Thyroid gland (tissue), 4 donors: Measurements from ENCODE around the gene DNAH9. TPM values are rescaled to one million over a fixed set of nuclear protein-coding genes. Genes with fewer than 3 reads are reported as not detected.

Experiments used
- DNase-seq, 2 donors: peaks; one replicate each; pipeline ENCODE4 v3.0.0-alpha.2; 2019
- H3K27ac ChIP-seq, 3 donors: fragments of 200-600 bp; sonication (generic); 1 replicate in 2 of 3; 2 replicates in 1 of 3; pipeline ENCODE4 v1.5.1; 2016 to 2019; ENCODE audit warnings: mild to moderate bottlenecking in 1 of 3, moderate library complexity in 1 of 3
- H3K27me3 ChIP-seq: fragments of 200-600 bp; sonication (generic); one replicate; pipeline ENCODE4 v1.5.1; 2019
- H3K36me3 ChIP-seq, 2 donors: fragments of 200-600 bp; sonication (generic); one replicate each; pipeline ENCODE4 v1.5.1; 2016 to 2019
- H3K4me1 ChIP-seq, 2 donors: fragments of 200-600 bp; sonication (generic); one replicate each; pipeline ENCODE4 v1.5.1; 2017 to 2019
- H3K4me3 ChIP-seq, 3 donors: fragments of 200-600 bp; sonication (generic); replicated peaks in 1 of 3; 1 replicate in 2 of 3; 2 replicates in 1 of 3; pipeline ENCODE4 v1.5.1; 2016; ENCODE audit warnings: mild to moderate bottlenecking in 1 of 3
- H3K9me3 ChIP-seq: fragments of 200-600 bp; sonication (generic); one replicate; pipeline ENCODE4 v1.5.1; 2017
- POLR2A ChIP-seq, 2 donors: fragments of 450-650 bp; IDR thresholded peaks; one replicate each; pipeline ENCODE4 v1.6.1; 2017; ENCODE audit warnings: antibody characterized with exemption in 2 of 2, mild to moderate bottlenecking in 2 of 2, moderate library complexity in 1 of 2
- WGBS, 2 donors: methylation state at CpG; one replicate each; pipeline ENCODE4 v1.1.5; 2017; 5-methylcytosine and 5-hydroxymethylcytosine counted together
- intact Hi-C: fragments of 100-400 bp; cut with DNase I; formaldehyde crosslinking; loops from one replicate; pipeline ENCODE4 v1.15.1; 2023
- total RNA-seq, 4 donors: library from RNA; depleted of rRNA; stranded (reverse); fragments of >200 nt; gene quantifications; one replicate each; pipeline ENCODE4 v1.2.3, GENCODE V29; 2016
- TF ChIP-seq, protein P1 (sequence below), 6 experiments: fragments of 200-600 bp in 3 of 6; fragments of 450-650 bp in 3 of 6; sonication (generic) in 3 of 6; IDR thresholded peaks; one replicate each; pipeline ENCODE4 v1.5.1; 2016 to 2019; ENCODE audit warnings: antibody characterized with exemption in 6 of 6, mild to moderate bottlenecking in 2 of 6, inconsistent platforms in 1 of 6, moderate library complexity in 1 of 6

The DNAH9 gene
- total RNA-seq, 4 donors from 2014 or later, result under 0.01 to 4.3 (median 2.3) TPM

GRCh38 chr17:11853321-11854151 lies 255.3 kb downstream of the DNAH9 start:
- Histone ChIP-seq H3K27ac (peak overlapping the region; percentile 27 to 77 (median 34)), H3K4me3 (no peak overlapping the region), H3K27me3 (no peaks in the 10 kb centered on the region), H3K4me1 (peaks cover 0 to 10% of the 10 kb centered on the region in 2 donors), H3K9me3 (no peaks in the 10 kb centered on the region), H3K36me3 (no peaks in the 10 kb centered on the region)
- 62 to 83% methylated on average over 10 to 11 of the region's 11 CpGs for WGBS, 2 donors
- TF ChIP-seq POLR2A (IDR thresholded peaks at IDR 0.05), result no peak
- TF ChIP-seq, protein P1, sequence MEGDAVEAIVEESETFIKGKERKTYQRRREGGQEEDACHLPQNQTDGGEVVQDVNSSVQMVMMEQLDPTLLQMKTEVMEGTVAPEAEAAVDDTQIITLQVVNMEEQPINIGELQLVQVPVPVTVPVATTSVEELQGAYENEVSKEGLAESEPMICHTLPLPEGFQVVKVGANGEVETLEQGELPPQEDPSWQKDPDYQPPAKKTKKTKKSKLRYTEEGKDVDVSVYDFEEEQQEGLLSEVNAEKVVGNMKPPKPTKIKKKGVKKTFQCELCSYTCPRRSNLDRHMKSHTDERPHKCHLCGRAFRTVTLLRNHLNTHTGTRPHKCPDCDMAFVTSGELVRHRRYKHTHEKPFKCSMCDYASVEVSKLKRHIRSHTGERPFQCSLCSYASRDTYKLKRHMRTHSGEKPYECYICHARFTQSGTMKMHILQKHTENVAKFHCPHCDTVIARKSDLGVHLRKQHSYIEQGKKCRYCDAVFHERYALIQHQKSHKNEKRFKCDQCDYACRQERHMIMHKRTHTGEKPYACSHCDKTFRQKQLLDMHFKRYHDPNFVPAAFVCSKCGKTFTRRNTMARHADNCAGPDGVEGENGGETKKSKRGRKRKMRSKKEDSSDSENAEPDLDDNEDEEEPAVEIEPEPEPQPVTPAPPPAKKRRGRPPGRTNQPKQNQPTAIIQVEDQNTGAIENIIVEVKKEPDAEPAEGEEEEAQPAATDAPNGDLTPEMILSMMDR (IDR thresholded peaks at IDR 0.05), result no peak
- peak; percentile 56 to 68 for DNase-seq
- intact Hi-C loops, result no loop called here

- DNase-seq, result no peak
- H3K9me3 ChIP-seq, result no peaks in the 10 kb centered on the region
- WGBS, 2 donors, result 92 to 95% methylated on average over 1 of the region's 1 CpG
- intact Hi-C loops, result no loop called here
- no peak overlapping the region for H3K4me3 ChIP-seq
- TF ChIP-seq, protein P1 (IDR thresholded peaks at IDR 0.05), result no peak
- TF ChIP-seq POLR2A (IDR thresholded peaks at IDR 0.05), result no peak
- no peak overlapping the region for H3K27ac ChIP-seq
- no peaks in the 10 kb centered on the region for H3K36me3 ChIP-seq
- H3K4me1 ChIP-seq, result peaks cover 0 to 10% of the 10 kb centered on the region in 2 donors
- H3K27me3 ChIP-seq, result no peaks in the 10 kb centered on the region
These were observed 257.0 kb downstream of the DNAH9 start for GRCh38 chr17:11855306-11855705.

DNA sequence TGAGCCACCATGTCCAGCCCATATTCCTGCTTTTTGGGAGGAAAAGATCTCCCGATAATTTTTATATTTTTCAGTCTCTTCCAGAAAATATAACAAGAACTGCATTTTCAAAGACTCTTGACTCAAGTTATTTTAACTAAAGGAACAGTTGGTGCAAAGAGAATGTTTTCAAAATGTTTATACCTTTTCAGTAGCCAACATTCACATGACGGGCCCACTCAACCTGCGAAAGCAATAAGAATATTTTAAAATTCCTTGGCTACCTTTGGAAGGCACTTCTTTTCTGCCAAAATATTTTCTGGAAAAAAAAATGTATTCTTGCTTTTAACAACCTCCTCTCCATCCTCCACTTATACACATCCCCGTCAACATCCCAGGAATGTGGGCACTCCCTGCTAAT lies 258.7 kb downstream of the DNAH9 start:
- TF ChIP-seq, protein P1 (IDR thresholded peaks at IDR 0.05), result no peak
- TF ChIP-seq POLR2A (IDR thresholded peaks at IDR 0.05), result no peak
- Histone ChIP-seq H3K27ac (no peak overlapping the region), H3K27me3 (no peaks in the 10 kb centered on the region), H3K4me1 (peaks cover 0 to 10% of the 10 kb centered on the region in 2 donors), H3K36me3 (no peaks in the 10 kb centered on the region), H3K9me3 (no peaks in the 10 kb centered on the region), H3K4me3 (no peak overlapping the region)
- intact Hi-C loops, result no loop called here
- 90 to 92% methylated on average over 4 of the region's 4 CpGs for WGBS, 2 donors
- no peak for DNase-seq

- H3K27me3 ChIP-seq, result no peaks in the 10 kb centered on the region
- no peaks in the 10 kb centered on the region for H3K4me1 ChIP-seq
- no peak overlapping the region for H3K27ac ChIP-seq
- H3K4me3 ChIP-seq, result no peak overlapping the region
- WGBS, 2 donors, result 86 to 87% methylated on average over 8 of the region's 8 CpGs
- DNase-seq, result no peak
- H3K9me3 ChIP-seq, result no peaks in the 10 kb centered on the region
- no peaks in the 10 kb centered on the region for H3K36me3 ChIP-seq
- TF ChIP-seq, protein P1 (IDR thresholded peaks at IDR 0.05), result no peak
- TF ChIP-seq POLR2A (IDR thresholded peaks at IDR 0.05), result no peak
- intact Hi-C loops, result no loop called here
These were observed 271.6 kb downstream of the DNAH9 start for GRCh38 chr17:11869680-11870394.

- 68 to 82% methylated on average over 10 of the region's 10 CpGs for WGBS, 2 donors
- Histone ChIP-seq H3K4me1 (no peaks in the 10 kb centered on the region), H3K4me3 (no peak overlapping the region), H3K36me3 (no peaks in the 10 kb centered on the region), H3K9me3 (no peaks in the 10 kb centered on the region), H3K27ac (no peak overlapping the region), H3K27me3 (no peaks in the 10 kb centered on the region)
- TF ChIP-seq, protein P1 (IDR thresholded peaks at IDR 0.05), result no peak
- TF ChIP-seq POLR2A (IDR thresholded peaks at IDR 0.05), result no peak
- no peak for DNase-seq
- intact Hi-C loops, result no loop called here
These were observed 273.5 kb downstream of the DNAH9 start for GRCh38 chr17:11871773-11872172.
